GM18507 (cell line): ENCODE data around the gene DDX54.

Source experiments
- DNase-seq: peaks from one replicate; pipeline ENCODE4 v3.0.0; 2011; ENCODE audit warnings: low read depth; ENCODE audit not compliant: insufficient read length; ENCODE audit errors: extremely low spot score
- FAIRE-seq: peaks from 2 replicates; lab custom pipeline; 2011; peaks lifted over from hg19 to GRCh38; lab: Jason Lieb, UNC

The DDX54 gene

DNA sequence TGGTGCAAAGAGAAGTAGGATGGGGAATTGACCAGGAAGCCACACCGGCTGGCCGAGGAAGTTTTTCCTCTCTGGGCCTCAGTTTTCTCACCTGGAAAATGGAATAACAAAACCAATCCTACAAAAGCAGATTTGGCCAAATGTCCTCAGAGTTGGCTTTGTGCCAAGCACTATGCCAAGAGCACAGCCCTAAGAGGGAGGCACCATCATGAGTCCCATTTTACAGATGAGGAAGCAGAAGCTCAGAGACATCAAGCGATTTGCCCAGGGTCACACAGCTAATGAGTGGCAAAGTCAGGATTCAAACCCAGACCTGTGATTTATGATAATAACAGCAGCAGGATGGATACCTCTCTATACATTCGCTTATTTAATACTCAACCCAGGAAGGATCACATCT, 77.0 kb downstream of the DDX54 start:
- DNase-seq (no peak), FAIRE-seq (no peak)
